Activated CD8-positive, alpha-beta T cell treated with anti-CD3 and anti-CD28 coated beads, Interleukin-2, amount 10 ng/mL, durations not matched to agents 7 days and 5 days (primary cell): ENCODE results near the gene STX8. TPM values are rescaled to one million over a fixed set of nuclear protein-coding genes. Genes with fewer than 3 reads are reported as not detected.
"Not testable (repeated sequence)": the region's sequence is repeated elsewhere in the genome, so short reads cannot be mapped to it uniquely, and the experiment has no call there.

ENCODE experiments used
- ATAC-seq: fragments of 150-1000 bp; cut with Tn5 transposase; one replicate; pipeline ENCODE4 v1.10.0; 2021; ENCODE audit warnings: moderate library complexity
- CTCF ChIA-PET: fragments of 350-600 bp; sonication (Branson Sonifier 250); formaldehyde crosslinking; loops from one replicate; lab custom pipeline; 2021; ENCODE audit warnings: antibody characterized with exemption; lab: Charles Lee
- POLR2A ChIA-PET: fragments of 350-600 bp; sonication (Branson Sonifier 250); formaldehyde crosslinking; loops from one replicate; lab custom pipeline; 2021; ENCODE audit warnings: antibody characterized with exemption; lab: Charles Lee
- DNase-seq: peaks from one replicate; pipeline ENCODE4 v3.0.0-alpha.2; 2020
- H3K27ac Mint-ChIP-seq: one replicate; pipeline ENCODE4 v1.8.0; 2021; ENCODE audit warnings: mild to moderate bottlenecking, mixed read lengths
- H3K27me3 Mint-ChIP-seq: one replicate; pipeline ENCODE4 v1.8.0; 2021; ENCODE audit warnings: low read depth, mixed read lengths
- H3K36me3 Mint-ChIP-seq: one replicate; pipeline ENCODE4 v1.8.0; 2021; ENCODE audit warnings: low read depth, mixed read lengths
- H3K4me1 Mint-ChIP-seq: one replicate; pipeline ENCODE4 v1.8.0; 2021; ENCODE audit warnings: low read depth, mixed read lengths
- H3K4me3 Mint-ChIP-seq: one replicate; pipeline ENCODE4 v1.8.0; 2021; ENCODE audit warnings: mild to moderate bottlenecking, mixed read lengths
- H3K9me3 Mint-ChIP-seq: one replicate; pipeline ENCODE4 v1.8.0; 2022; ENCODE audit warnings: mixed read lengths; ENCODE audit not compliant: insufficient read depth
- total RNA-seq, 2 experiments: library from RNA; stranded (reverse); gene quantifications; one replicate each; pipeline ENCODE4 v1.2.3, GENCODE V29; 2021

The STX8 gene
- total RNA-seq, 2 experiments from 2014 or later = 71.0 to 78.5 TPM

DNA sequence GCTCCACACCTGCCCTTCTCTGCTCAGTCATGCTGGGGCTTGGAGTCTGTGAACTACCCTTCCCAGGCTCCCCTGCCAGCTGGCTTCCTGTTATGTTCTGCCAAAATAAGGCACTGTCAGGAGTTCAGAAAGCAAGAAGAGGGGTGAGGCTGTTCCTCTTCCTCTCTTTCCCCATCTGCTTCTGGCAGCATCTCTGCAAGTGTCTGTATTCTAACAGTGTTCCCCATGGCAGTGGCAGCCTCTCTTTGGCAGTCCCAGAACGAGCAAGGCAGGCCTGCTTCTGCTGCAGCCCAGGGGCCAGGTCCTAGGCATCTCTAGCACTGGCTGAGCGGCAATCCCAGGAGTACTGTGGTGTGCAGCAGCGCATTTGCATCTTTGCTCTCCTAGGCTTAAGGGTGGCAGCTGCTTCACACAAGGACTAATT lies 219.1 kb downstream of the STX8 start:
- DNase-seq (no peak), ATAC-seq (no peak)
- CTCF ChIA-PET = no interaction called here
- Mint-ChIP-seq H3K36me3 (no peaks in the 10 kb centered on the region), H3K4me3 (no peak overlapping the region), H3K27ac (peak overlapping the region; percentile 3), H3K27me3 (no peaks in the 10 kb centered on the region), H3K4me1 (no peaks in the 10 kb centered on the region), H3K9me3 (no peaks in the 10 kb centered on the region)
- POLR2A ChIA-PET = interaction anchor here (0.6 kb wide), 1 partner anchor 242 kb away, joined by 3 read pairs; no protein-coding TSS in a partner anchor

- CTCF ChIA-PET = no interaction called here
- Mint-ChIP-seq H3K27ac (no peak overlapping the region), H3K9me3 (no peaks in the 10 kb centered on the region), H3K4me3 (no peak overlapping the region), H3K36me3 (no peaks in the 10 kb centered on the region), H3K27me3 (no peaks in the 10 kb centered on the region), H3K4me1 (no peaks in the 10 kb centered on the region)
- POLR2A ChIA-PET = no interaction called here
- no peak for ATAC-seq
- no peak for DNase-seq
Observed at GRCh38 chr17:9355846-9356245, 219.8 kb downstream of the STX8 start.

DNA sequence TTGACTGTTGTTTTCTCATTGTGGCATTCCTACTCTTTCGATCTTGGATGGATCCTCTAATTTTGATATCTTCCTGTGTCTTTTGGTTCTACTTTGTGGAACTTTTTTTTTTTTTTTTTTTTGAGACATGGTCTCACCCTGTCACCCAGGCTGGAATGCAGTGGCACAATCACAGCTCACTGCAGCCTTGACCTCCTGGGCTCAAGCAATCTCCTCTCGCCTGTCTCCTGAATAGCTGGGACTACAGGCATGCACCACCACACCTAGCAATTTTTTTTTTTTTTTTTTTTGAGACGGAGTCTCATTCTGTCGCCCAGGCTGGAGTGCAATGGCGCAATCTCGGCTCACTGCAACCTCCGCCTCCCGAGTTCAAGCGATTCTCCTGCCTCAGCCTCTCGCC lies 220.4 kb downstream of the STX8 start:
- H3K27me3 Mint-ChIP-seq, H3K4me3 Mint-ChIP-seq, H3K36me3 Mint-ChIP-seq, H3K27ac Mint-ChIP-seq, CTCF ChIA-PET, DNase-seq, H3K4me1 Mint-ChIP-seq, POLR2A ChIA-PET, H3K9me3 Mint-ChIP-seq, ATAC-seq: not testable (repeated sequence)

- H3K27ac Mint-ChIP-seq = no peak overlapping the region
- H3K4me1 Mint-ChIP-seq = peaks cover 7% of the 10 kb centered on the region
- ATAC-seq (no peak), DNase-seq (no peak)
- no peak overlapping the region for H3K4me3 Mint-ChIP-seq
- no peaks in the 10 kb centered on the region for H3K9me3 Mint-ChIP-seq
- no peaks in the 10 kb centered on the region for H3K36me3 Mint-ChIP-seq
- no peaks in the 10 kb centered on the region for H3K27me3 Mint-ChIP-seq
- ChIA-PET CTCF (interaction anchor here (0.6 kb wide), 1 partner anchor 580 kb away, joined by 3 read pairs; no protein-coding TSS in a partner anchor), POLR2A (no interaction called here)
Observed at GRCh38 chr17:9350080-9350479, 225.5 kb downstream of the STX8 start.

GRCh38 chr17:9346296-9346926 lies 229.2 kb downstream of the STX8 start:
- ATAC-seq (no peak), DNase-seq (no peak)
- H3K27me3 Mint-ChIP-seq = no peaks in the 10 kb centered on the region
- CTCF ChIA-PET = no interaction called here
- no peak overlapping the region for H3K27ac Mint-ChIP-seq
- no peak overlapping the region for H3K4me3 Mint-ChIP-seq
- no peaks in the 10 kb centered on the region for H3K9me3 Mint-ChIP-seq
- no peaks in the 10 kb centered on the region for H3K36me3 Mint-ChIP-seq
- POLR2A ChIA-PET = interaction anchor here (1.2 kb wide), 1 partner anchor 37 kb away, joined by 5 read pairs; no protein-coding TSS in a partner anchor
- peaks cover 7% of the 10 kb centered on the region for H3K4me1 Mint-ChIP-seq

GRCh38 chr17:9343516-9343915 lies 232.1 kb downstream of the STX8 start:
- no peak for ATAC-seq
- CTCF ChIA-PET = no interaction called here
- no peaks in the 10 kb centered on the region for H3K9me3 Mint-ChIP-seq
- H3K27me3 Mint-ChIP-seq = no peaks in the 10 kb centered on the region
- H3K27ac Mint-ChIP-seq = no peak overlapping the region
- DNase-seq = no peak
- no peaks in the 10 kb centered on the region for H3K36me3 Mint-ChIP-seq
- no peak overlapping the region for H3K4me3 Mint-ChIP-seq
- POLR2A ChIA-PET = no interaction called here
- H3K4me1 Mint-ChIP-seq = peaks cover 7% of the 10 kb centered on the region

- DNase-seq (no peak), ATAC-seq (no peak)
- Mint-ChIP-seq H3K9me3 (no peaks in the 10 kb centered on the region), H3K27ac (no peak overlapping the region), H3K27me3 (no peaks in the 10 kb centered on the region), H3K36me3 (no peaks in the 10 kb centered on the region), H3K4me1 (peaks cover 7% of the 10 kb centered on the region), H3K4me3 (no peak overlapping the region)
- ChIA-PET CTCF (no interaction called here), POLR2A (interaction anchor here (0.5 kb wide), 1 partner anchor 46 kb away, joined by 5 read pairs; no protein-coding TSS in a partner anchor)
Observed at GRCh38 chr17:9342225-9342624, 233.4 kb downstream of the STX8 start.

DNA sequence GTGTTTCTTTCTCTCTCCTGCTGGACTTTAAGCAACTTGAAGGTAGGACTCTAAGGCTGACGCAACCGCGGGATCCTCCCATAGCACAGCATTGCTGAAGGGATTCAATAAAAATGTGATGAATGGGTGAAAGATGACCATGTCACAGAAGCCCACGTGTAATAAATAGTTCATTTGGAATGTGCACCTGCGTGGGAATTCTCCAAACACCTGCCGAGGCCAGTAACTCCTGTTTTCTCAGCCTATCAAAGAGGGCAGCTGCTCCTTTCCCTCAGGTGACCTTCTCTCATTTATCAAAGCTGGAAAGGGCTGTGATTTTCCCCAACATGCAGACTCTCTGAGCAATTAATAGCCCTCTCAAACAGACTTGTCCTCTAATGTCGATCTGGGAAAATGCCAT lies 235.7 kb downstream of the STX8 start:
- H3K9me3 Mint-ChIP-seq = peaks cover 4% of the 10 kb centered on the region
- H3K4me3 Mint-ChIP-seq = no peak overlapping the region
- no peak for DNase-seq
- ATAC-seq = no peak
- H3K4me1 Mint-ChIP-seq = no peaks in the 10 kb centered on the region
- no peak overlapping the region for H3K27ac Mint-ChIP-seq
- CTCF ChIA-PET = no interaction called here
- POLR2A ChIA-PET = no interaction called here
- H3K36me3 Mint-ChIP-seq = peaks cover 4% of the 10 kb centered on the region
- no peaks in the 10 kb centered on the region for H3K27me3 Mint-ChIP-seq

- H3K27me3 Mint-ChIP-seq, ATAC-seq, H3K9me3 Mint-ChIP-seq, H3K27ac Mint-ChIP-seq, H3K36me3 Mint-ChIP-seq, DNase-seq, POLR2A ChIA-PET, CTCF ChIA-PET, H3K4me3 Mint-ChIP-seq, H3K4me1 Mint-ChIP-seq: not testable (repeated sequence)
Observed at GRCh38 chr17:9339482-9339881, 236.1 kb downstream of the STX8 start.

DNA sequence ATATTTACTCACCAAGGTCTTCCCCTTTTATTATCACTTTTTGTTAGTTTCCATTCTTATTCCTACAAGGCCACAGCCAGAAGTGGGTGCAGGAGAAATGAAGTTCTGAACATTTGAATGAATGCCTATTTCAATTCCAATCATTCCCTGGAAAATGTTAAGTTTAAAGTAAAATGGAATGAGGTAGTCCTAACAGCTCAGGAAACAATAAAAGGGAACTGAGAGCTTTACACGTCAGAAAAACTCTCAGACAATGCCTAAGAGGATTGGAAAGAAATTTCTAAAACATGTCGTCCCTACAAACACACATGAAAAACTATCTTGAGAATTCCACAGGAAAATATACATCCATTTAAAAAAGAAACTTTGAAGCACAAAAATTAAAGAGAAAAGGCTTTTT lies 238.8 kb downstream of the STX8 start:
- Mint-ChIP-seq H3K36me3 (peaks cover 10% of the 10 kb centered on the region), H3K27me3 (no peaks in the 10 kb centered on the region), H3K9me3 (peaks cover 18% of the 10 kb centered on the region), H3K4me3 (no peak overlapping the region), H3K27ac (no peak overlapping the region), H3K4me1 (no peaks in the 10 kb centered on the region)
- ChIA-PET CTCF (no interaction called here), POLR2A (no interaction called here)
- DNase-seq (no peak), ATAC-seq (no peak)

DNA sequence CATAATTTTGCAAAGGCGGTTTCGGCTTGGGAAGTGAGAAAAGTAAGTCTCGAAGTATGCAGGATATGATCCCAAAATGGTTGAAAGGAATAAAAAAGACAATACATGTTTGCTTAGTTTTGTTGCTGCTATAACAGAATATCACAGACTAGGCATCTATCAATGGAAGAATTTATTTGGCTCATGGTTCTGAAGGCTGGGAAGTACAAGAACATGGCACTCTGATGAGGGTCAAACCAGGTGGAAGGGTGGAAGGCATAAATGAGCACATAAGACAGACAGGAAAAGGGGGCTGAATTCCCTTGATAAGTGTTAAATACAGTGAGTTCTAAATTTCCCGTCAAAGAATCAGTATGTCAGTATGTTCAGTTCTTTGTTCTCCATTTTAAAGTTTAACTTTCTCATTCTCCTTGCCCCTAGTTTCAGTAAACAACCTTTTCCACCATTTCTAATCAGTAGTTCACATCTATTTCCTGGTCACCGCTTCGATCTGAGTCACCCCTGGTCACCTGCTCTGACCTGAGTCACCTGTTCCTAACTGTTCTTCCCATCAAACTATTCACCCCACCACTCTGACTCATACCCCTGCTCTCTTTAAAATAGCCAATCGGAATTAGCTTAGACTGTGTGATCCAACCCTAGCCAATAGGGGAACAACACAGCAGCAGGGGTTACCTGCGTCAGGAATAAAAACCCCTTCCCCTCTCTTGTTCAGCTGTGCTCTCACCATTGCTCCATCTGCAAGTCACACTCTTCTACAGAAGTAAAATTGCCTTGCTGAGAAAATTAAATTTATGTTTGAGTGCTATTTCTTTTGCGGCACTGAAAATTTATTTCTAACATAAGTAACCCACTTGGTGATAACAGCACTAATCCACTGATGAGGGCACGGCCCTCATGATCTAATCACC lies 240.8 kb downstream of the STX8 start:
- no peak for ATAC-seq

GRCh38 chr17:9332132-9332494 lies 243.5 kb downstream of the STX8 start:
- Mint-ChIP-seq H3K27me3 (no peaks in the 10 kb centered on the region), H3K9me3 (peaks cover 18% of the 10 kb centered on the region), H3K4me1 (no peaks in the 10 kb centered on the region), H3K27ac (no peak overlapping the region), H3K4me3 (no peak overlapping the region), H3K36me3 (peaks cover 10% of the 10 kb centered on the region)
- DNase-seq (no peak), ATAC-seq (no peak)
- POLR2A ChIA-PET = no interaction called here
- CTCF ChIA-PET = no interaction called here

More for the DNA sequence above, 240.8 kb downstream of the STX8 start:
- Mint-ChIP-seq H3K27me3 (no peaks in the 10 kb centered on the region), H3K4me3 (no peak overlapping the region), H3K27ac (no peak overlapping the region), H3K9me3 (peaks cover 18% of the 10 kb centered on the region), H3K36me3 (peaks cover 10% of the 10 kb centered on the region), H3K4me1 (no peaks in the 10 kb centered on the region)
- CTCF ChIA-PET = no interaction called here
- DNase-seq = no peak
- POLR2A ChIA-PET = no interaction called here
